Vagina (tissue), 2 donors: ENCODE data around the gene NPRL2.

Experiments
- POLR2A ChIP-seq, 2 donors: fragments of 450-650 bp; IDR thresholded peaks; one replicate each; pipeline ENCODE4 v1.6.1; 2017; ENCODE audit warnings: antibody characterized with exemption in 2 of 2, mild to moderate bottlenecking in 2 of 2, moderate library complexity in 2 of 2
- POLR2AphosphoS5 ChIP-seq, 2 donors: sonication (generic); formaldehyde crosslinking; IDR thresholded peaks; one replicate each; pipeline ENCODE4 v1.9.0; 2017; ENCODE audit warnings: antibody characterized with exemption in 2 of 2, mild to moderate bottlenecking in 2 of 2, low read depth in 1 of 2; ENCODE audit not compliant: insufficient read depth in 1 of 2
- TF ChIP-seq, protein P1 (sequence below), 3 experiments: fragments of 450-650 bp in 2 of 3; fragments of 200-600 bp in 1 of 3; sonication (generic) in 1 of 3; IDR thresholded peaks; one replicate each; pipeline ENCODE4 v1.5.1; 2017 to 2019; ENCODE audit warnings: antibody characterized with exemption in 3 of 3, mild to moderate bottlenecking in 2 of 3, moderate library complexity in 2 of 3

DNA sequence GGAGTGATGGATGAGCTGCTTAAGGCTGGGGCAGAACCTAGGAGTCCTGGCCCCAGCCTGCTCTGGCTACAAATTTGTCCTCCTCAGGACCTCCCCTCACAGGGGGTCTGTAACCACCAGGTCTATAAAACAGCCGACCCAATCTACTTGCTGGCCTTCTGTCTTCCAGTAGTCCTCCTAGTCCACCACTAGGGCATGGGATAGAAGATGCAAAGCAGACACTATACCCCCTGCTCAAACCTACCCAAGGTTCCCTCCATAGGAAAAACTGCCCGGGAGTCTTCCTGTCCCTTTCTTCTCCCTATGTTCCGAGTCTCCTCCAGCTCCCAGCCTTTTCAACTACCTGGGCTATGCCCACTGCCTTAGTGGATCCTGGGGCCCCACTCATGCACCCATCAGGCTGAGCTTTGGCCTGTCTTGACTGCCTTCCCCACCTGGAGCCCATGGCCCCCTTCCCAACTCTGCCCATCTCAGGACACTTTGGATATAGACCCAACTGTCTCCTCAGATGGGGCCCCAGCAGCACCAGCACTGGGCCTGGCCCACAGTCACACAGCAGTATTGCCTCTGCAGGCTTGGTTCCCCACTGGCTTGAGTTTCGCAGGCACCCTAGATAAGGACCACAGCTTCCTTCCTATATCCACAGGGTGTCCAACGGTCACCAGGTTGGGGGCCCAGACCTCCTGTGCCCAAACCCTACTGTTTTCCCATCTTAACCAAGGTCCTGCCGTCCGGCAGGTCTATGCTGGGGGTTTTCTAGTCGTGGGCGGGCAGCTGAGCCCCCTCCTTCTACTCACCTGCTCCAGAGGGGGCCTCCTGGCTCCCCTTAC, 52.5 kb downstream of the NPRL2 start:
- TF ChIP-seq, protein P1, sequence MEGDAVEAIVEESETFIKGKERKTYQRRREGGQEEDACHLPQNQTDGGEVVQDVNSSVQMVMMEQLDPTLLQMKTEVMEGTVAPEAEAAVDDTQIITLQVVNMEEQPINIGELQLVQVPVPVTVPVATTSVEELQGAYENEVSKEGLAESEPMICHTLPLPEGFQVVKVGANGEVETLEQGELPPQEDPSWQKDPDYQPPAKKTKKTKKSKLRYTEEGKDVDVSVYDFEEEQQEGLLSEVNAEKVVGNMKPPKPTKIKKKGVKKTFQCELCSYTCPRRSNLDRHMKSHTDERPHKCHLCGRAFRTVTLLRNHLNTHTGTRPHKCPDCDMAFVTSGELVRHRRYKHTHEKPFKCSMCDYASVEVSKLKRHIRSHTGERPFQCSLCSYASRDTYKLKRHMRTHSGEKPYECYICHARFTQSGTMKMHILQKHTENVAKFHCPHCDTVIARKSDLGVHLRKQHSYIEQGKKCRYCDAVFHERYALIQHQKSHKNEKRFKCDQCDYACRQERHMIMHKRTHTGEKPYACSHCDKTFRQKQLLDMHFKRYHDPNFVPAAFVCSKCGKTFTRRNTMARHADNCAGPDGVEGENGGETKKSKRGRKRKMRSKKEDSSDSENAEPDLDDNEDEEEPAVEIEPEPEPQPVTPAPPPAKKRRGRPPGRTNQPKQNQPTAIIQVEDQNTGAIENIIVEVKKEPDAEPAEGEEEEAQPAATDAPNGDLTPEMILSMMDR (IDR thresholded peaks at IDR 0.05) = no peak
- no peak for TF ChIP-seq POLR2AphosphoS5 (IDR thresholded peaks at IDR 0.05; ENCODE audit: insufficient read depth in 1 of 2, low read depth in 1 of 2)
- no peak for TF ChIP-seq POLR2A (IDR thresholded peaks at IDR 0.05)
